GM21423 (cell line): ENCODE data around the gene ICAM5.
"Not testable (repeated sequence)": the region's sequence is repeated elsewhere in the genome, so short reads cannot be mapped to it uniquely, and the experiment has no call there.

Experiments used
- ATAC-seq: cut with Tn5 transposase; IDR thresholded peaks from one replicate; pipeline ENCODE4 v1.9.1; 2021; ENCODE audit warnings: mild to moderate bottlenecking, moderate library complexity; ENCODE audit not compliant: unreplicated experiment

The ICAM5 gene

DNA sequence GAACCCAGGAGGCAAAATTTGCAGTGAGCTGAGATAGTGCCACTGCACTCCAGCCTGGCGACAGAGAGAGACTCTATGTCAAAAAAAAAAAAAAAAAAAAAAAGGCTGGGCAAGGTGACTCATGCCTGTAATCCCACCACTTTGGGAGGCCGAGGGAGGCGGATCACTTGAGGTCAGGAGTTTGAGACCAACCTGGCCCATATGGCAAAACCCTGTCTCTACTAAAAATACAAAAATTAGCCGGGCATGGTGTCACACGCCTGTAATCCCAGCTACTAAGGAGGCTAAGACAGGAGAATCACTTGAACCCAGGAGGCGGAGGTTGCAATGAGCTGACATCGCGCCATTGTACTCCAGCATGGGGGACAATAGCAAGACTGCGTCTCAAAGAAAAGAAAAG lies 47.0 kb downstream of the ICAM5 start:
- ATAC-seq, result not testable (repeated sequence)

DNA sequence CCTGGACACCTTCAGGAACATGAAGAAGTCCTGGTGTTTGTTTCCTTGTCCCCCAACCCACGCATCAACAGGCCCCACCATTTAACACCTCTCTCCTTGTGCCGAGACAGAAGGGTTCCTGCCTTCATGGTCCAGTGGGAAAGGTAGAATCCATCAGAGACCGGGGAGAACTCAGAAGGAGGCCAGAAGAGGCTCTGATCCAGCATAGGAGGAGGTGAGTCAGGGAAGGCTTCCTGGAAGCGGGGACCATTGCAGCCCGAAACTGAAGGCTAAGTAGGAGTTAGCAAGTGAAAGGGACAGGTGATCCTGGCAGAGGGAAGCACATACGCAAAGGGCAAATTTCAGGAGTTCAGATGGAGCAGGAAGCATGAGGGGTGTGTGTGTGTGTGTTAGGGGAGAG lies 49.2 kb downstream of the ICAM5 start:
- ATAC-seq, result no peak

DNA sequence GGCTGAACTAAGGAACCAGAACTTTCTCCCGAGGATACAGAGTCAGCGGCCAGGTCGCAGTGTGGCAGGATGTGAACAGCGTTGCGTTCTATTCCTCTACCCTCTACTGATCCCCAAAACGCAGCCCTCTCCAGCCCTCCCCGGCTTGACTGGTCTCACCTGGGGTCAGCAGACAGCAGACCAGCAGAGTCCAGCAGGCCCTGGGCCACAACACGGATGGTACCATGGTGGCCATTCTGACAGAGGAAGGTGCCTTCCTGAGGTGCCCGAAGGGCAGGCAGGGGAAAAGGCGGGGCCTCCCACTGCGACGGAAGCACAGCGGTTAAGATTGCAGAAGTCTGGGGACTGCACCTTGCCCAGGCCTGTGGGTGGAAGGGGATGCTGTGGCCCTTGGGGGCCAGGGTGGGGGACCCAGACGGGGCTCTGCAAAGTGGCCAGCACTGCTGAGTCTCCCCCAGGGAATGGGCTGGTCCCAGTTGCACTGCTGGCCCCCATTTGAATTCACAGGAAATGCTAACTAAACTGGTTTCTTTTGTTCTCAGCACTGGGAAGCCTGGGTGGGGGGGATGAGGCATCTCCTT lies 49.7 kb downstream of the ICAM5 start, which contains the start of gene ICAM3:
Gene ICAM3, minus strand, starts transcription at position 245 of the 581 bp plus-strand sequence. Its CDS starts 10 bp downstream, at position 235.
- peak; percentile 63 for ATAC-seq

DNA sequence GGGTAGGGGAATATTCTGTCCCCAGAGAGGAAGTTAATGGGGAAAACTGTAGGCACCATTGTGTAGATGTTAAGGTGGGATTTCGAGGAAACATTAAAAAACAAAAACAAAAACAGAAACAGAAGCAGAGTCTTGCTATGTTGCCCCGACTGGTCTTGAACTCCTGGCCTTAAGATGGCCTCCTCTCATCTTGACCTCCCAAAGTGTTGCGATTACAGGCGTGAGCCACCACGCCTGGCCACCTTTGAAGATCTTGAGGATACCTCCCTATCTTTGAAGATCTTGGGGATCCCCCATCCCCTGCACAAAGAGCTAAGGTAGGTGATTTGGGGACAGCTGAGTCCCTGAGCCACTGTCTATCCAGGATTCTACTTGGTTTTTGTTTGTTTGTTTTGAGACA lies 50.2 kb downstream of the ICAM5 start:
- no peak for ATAC-seq

DNA sequence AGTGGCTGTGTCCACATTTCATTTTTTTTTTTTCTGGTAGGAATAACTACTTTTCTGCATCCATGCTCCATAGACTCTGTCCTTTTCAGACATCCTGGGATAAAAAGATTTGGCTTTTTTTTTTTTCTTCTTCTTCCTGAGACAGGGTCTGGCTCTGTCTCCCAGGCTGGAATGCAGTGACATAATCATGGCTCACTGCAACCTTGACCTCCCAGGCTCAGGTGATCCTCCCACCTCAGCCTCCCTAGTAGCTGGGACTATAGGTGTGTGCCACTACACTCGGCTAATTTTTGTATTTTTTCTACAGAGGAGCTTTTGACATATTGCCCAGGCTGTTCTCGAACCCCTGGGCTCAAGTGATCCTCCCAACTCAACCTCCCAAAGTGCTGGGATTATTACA lies 53.7 kb downstream of the ICAM5 start:
- ATAC-seq, result no peak

DNA sequence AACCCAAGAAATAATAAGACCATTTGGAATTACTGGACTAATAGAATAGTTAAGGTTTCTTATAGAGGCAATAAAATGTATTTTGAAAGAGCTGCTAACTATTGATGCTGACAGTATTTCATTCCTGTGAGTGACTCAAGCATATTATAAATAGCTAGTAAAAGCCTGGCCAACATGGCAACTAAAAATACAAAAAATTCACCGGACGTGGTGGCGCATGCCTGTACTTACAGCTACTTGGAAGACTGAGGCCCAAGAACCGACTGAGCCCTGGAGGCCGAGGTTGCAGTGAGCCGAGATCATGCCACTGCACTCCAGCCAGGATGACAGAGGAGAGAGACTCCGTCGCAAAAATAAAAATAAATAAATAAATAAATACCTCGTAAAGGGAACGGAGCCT lies 55.0 kb downstream of the ICAM5 start:
- ATAC-seq, result no peak
